ENCODE data around the gene TMEM187.

TMEM187 gene

DNA sequence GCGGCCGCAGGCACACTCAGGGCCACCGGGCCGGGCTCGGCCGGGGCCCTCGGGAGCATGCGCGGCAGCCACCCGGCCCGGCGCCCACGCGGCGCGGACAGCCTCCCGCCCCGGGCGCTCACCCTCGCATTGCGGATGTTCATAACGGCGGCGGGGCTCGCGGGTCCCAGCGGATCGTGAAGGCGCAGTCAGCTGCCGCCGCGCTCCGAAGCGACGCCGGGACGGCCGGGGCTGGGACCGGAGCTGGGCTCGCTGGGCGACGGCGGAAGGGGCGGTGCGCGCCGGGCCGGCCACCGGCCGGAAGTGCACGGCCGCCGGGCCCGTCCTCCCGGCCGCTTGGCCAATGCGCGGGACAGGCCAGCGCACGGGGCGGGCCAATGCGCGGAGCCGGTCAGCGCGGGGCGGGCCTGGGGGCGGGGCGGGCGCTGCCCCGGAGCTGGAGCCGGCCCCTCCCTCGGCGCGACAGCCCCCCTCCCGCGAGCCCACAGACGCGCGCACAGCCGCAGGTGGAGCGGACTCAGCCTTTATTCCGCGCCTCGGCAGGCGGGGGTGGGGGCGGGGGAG lies 37.7 kb upstream of the TMEM187 start, which contains the start of gene NAA10:
Gene NAA10, minus strand, starts transcription at position 276 of the 564 bp plus-strand sequence. Its CDS starts 133 bp downstream, at position 143.
- DNase-seq (ENCODE audit: low read depth in 2 of 2), result peak in 1 of 2 experiments; percentile 27

DNA sequence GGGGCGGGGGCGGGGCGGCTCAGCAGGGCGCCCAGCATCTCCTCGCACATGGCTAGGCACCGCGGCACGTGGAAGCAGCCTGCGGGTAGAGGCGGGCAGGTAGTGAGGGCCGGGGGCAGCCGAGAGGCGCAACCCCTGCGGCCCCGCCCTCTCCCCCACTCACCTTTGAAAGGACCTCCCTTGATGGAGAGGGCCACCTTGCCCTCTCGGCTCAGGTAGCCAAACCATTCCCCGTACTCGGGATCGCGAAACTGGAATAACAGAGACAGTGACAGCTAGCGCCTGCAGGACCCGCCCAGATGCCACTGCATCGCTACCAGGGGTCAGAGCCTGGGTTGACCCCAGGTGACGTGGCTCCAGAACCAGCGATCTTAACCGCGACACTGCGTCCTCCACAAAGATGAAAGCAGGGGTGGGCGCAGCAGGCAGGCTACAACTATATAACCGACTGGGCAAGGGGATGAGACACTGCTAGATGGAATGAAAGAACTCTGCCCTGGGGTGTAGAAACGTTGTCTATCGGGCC lies 37.2 kb upstream of the TMEM187 start:
- no peak for DNase-seq (ENCODE audit: low read depth in 2 of 2)

DNA sequence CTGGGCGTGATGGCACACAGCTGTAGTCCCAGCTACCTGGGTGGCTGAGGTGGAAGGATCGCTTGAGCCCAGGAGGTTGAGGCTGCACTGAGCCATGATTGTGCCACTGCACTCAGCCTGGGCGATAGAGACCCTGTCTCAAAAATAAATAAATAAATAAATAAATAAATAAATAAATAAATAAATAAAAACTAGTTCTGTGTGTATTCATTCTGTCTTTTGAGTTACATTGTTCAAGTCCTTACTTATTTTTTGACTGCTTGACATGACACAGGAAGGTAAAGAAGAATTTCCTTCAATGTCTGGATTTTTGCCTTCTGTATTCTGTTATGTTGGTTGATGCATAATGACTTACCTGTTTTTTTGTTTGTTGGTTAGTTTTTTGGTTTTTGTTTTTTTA lies 35.5 kb upstream of the TMEM187 start:
- DNase-seq (ENCODE audit: low read depth in 2 of 2), result no peak

DNA sequence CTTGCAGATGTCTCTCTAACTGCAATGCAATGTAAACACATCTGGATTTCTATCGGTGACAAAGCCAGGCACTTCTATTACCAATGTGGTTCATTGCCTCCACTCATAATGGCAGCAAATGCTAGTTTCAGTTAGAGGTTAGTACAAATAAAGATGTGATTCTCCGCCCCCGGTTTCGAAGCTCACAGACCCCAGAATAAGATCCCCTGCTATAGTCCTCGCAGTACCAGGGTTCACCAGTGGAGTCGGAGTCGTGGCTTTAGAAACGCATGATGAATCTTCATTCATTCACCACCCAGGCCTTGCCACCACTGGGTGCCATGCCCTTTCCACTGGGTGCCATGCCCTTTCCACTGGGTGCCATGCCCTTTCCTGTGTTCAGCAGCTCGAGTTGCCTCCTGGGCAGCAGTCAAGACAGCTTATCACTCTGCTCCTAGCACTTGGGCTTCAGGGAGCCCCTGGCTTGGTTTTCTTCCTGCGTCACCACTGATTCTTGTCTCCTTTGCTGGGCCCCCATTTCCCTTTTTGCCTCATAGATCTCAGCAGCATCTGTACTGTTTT lies 34.2 kb upstream of the TMEM187 start:
- no peak for DNase-seq (ENCODE audit: low read depth in 2 of 2)

DNA sequence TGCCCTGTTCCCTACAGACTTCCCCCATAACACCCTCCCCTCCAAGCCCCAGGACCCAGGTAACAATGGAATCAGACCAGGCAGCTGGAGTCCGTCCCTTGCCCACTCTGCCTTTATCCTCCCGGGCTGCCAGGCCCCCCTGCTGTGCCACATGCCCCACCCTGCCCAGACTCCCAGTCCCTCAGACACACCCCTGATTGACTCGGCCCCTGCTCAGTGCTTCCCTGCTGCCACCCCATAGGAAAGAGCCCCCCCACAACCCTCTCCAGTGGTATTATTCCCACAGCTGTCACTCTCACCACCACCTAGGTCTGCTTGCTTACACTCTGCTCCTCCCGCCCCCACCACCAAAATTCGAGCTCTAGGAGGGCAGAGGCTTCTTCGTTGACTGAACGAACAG lies 33.0 kb upstream of the TMEM187 start:
- no peak for DNase-seq (ENCODE audit: low read depth in 2 of 2)

DNA sequence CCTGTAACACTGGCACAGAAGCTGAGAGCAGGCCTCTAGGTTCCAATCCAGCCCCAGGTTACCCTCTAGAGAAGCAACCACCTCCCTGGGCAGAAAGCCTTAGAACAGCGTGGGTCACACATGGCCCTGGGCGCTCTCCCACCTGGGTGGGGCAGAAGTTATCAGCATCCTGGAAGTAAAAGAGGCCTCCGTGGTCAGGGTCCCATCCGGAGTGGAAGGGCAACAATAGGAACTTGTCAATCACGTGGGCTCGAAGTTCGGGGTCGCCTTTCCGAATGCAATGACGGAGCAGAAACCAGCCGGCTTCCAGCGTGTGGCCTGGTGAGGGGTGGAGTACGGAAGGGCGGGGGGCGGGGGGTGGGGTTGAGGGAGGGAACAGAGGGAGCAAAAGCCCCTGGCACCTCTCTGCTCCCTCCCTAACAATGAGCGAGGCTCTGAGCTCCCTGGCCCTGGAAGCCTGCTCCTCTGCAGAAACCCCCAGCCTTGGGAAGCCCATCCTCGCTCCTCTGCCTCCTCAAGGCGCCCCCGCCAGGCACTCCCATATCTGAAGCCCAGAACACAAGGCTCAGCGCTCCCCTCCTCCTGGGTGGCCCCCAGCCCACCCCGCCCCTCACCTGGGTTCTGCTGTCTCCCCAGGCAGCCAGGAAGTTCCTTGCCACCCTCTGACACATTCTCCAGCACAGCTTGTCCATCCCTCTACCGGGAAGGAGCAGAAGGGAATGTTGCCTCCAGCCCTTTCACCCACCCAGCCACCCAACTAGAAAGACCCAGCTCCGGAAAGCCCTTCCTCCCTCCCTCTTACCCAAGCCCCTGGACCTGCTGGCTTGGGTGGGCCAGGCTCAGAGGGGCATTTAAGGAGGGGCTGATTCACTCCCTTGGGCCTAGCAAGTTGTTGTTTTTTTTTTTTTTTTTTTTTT lies 31.0 kb upstream of the TMEM187 start:
- DNase-seq (ENCODE audit: low read depth in 2 of 2), result no peak

DNA sequence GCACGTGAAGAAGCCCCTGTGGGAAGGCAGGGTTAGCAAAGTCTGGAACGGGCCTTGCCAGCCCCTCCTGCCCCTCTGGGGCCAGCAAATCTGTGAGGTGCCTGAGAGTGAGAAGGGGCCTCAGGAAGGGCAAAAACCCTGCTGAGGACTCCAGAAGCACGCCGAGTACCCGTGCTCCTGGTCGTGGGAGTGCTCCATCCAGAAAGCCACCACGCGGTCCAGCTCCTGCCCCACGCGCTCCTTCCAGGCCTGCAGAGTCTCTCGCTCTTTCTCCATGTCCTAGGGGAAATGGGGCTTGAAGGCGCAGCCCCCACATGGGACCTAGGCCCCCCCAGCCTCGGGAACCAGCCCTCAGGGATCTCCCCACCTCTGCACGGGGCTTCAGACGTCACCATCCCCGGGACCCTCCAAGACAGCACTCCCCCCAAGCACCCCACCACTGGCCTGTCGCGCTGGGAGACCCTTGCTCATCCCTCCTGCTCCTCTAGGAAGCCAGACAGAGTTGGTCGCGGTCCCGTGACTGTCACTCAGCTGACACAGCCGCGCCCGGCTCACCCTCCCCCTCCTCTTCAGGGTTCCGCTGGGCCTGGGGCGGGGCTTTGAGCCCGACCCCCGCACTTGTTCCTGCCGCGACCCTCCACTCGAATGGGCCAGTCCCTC lies 28.3 kb upstream of the TMEM187 start, which contains the start of gene RENBP:
Gene RENBP, minus strand, starts transcription at position 504 of the 660 bp plus-strand sequence. Its CDS starts 33 bp downstream, at position 471.
- no peak for DNase-seq (ENCODE audit: low read depth in 2 of 2)

DNA sequence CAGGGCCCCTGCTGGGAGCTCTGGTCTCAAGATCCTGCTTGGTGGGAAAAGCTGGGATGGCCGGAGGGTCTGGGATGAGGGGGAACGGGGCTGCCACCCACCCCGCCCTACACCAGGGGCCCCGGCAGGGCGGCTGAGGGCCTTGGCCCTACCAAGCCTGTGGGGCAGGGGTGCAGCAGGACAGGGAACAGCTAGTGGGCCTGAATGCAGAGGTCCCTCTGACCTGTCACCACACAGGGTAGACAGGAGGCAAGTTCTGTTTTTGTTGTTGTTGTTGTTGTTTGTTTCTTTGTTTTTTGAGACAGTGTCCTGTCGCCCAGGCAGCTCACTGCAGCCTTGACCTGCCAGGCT lies 27.8 kb upstream of the TMEM187 start:
- DNase-seq (ENCODE audit: low read depth in 2 of 2), result no peak

DNA sequence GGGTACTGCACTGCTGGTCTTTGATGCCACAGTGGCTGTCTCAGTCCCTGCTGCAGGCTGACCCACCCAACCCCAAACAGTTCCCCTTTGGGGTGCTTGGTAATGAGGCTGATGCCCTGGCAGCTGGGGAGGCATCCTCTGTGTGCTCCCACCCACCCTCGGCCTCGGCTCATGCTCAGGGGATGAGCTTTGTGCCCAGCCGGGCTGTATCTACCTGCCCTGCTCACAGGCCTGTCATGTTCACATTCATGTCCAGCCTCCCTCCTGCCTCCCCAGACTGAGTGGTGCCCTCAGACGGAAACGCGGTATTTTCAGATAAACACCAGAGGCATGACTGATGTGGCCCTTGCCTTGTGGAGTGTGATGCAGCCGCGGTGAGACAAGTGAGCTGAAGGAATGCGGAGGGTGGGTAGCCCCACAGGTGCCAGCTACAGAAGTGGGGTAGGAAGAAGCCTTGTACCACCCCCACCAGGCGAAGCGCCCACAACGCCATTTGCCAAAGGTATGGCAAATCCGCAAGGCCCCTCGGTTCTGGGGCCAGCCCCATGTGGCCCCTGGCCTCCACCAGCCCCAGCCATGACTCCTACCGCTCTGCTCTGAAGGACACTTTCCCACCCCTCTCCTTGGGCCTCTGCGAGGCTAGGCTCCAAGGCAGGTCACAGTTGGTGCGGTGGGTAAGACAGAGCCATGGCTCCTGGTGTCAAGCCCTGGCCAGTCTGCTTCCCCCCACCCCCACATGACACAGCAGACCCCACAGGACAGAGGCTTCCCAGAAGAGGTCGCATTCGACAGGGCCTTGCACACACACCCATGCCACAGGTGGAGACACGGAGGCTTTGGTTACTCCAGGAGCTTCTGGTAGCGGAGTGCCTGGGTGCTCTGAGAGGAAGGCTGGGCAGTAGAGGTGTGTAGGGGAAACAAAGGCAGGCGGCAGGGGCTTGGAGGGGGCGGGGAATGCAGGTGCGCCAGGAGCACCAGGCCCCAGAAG lies 26.3 kb upstream of the TMEM187 start:
- DNase-seq (ENCODE audit: low read depth in 2 of 2), result no peak

DNA sequence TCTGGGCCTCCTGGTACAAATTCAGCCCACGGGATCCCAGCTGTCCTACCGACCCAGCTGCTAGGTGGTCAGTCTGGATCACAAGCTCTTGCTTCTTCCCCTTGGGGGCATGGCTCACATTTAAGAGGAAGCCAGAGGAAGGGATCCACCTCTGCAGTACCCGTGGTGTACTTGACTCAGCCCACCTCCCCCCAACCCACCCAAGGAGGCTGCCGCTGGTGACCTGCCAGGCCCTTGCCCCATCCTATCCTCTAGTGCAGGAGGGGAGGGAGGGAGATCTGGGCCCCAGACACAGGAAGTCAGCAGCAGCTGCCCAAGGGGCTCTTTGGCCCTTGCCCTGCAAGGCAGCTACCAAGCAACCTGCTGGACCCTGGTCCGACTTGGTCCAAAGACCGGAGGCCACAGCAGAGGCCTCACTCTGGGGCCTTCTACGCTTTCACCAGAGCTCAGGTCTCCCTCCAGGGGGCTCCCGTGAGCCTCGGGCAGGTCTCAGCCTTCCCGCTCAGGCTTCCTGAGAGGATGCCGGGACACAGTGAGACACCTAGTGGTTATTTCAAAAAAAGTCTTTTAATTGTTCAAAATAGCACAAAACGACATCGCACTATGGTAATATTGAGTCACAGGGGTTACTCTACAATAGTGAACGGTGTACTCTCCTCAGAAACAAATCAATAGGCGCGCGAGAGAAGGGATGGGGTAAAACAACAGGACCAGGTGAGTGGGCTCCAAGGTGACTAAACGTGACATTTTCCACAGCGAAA lies 25.4 kb upstream of the TMEM187 start:
- peak in 1 of 2 experiments; percentile 33 for DNase-seq (ENCODE audit: low read depth in 2 of 2)

DNA sequence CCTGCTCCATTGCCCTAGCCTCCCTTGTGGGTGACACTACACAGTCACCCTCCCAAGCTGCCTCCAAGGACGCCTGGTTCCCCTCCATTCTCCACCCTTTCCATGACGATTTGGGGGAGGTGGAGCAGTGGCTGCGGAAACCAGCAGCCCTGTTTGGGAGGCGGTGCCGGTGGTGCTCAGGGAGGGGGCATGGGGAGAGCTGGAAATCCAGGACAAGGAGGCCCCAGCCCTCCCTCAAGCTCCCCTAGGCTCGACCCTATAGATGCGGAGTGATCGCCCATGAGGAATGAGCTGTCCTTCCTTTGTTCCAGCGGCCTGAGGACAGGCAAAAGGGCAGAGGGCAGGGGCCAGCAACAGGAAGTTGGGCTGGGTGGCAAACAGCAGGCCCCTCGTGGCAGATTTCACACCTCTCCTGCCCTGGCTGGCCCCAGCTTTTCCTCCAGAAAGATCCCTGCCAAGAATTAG lies 24.5 kb upstream of the TMEM187 start:
- no peak for DNase-seq (ENCODE audit: low read depth in 2 of 2)

DNA sequence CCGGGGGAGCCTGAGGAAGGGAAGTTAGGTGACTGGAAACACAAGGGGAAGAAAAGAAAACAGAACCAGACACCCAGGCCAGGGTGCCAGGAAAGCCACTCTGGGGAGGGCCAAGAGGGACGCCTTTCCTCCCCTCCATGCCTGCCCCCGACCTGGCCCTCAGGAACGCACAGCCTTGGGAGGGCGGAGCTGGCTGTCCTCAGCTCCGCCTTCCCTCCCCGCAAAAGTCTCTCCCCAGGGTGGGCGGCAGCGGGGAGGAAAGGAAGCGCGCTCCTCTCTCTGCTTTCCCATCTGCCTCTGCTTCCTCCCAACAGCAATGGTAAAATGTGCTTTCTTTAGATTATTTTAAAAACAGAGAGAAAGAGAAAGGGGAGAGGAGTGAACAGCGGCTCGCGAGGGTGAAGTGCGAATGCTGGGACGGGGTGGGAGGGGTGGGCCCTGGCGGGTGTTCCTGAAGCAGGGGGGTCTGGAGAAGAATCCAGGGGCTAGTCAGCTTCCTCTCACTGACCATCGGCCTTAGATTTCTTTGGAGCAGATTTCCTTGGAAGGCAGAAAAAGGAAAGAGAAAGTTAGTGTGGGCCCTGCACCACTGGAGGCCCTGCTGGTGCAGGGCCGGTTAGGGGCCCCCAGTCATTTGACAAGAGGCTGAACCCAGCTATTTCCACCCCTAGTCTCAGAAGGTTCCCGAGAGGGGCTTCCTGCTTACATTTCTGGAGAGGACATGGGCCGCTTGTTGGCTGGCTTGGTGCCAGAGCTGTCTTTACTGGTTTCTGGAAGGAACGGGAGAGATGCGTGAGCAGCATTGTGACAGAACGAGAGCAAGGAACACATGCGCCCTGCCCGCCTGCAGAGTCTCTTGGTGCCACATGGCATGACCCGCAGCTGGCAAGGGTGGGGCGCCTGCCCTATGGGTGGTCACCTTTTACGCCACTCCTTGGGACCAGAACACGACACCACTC lies 23.4 kb upstream of the TMEM187 start:
- DNase-seq (ENCODE audit: low read depth in 2 of 2), result no peak

DNA sequence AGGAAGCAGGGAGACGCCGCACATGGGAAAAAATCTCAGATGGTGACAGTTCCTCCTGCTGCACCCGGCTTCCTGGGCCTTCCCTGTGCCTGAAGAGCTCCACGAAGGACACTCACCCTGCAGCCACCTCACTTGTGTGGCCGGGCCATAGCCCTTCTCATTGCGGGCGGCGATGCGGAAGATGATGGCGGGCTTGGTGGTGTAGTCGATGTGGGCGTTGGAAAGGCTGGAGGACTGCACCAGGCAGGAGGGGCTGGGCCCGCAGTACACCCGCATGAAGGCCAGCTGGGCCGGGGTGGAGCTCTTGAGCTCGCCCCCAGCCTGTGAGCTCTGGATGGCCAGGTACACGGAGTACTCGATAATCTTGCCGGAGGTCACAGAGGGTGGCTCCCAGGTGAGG lies 22.4 kb upstream of the TMEM187 start:
- no peak for DNase-seq (ENCODE audit: low read depth in 2 of 2)

DNA sequence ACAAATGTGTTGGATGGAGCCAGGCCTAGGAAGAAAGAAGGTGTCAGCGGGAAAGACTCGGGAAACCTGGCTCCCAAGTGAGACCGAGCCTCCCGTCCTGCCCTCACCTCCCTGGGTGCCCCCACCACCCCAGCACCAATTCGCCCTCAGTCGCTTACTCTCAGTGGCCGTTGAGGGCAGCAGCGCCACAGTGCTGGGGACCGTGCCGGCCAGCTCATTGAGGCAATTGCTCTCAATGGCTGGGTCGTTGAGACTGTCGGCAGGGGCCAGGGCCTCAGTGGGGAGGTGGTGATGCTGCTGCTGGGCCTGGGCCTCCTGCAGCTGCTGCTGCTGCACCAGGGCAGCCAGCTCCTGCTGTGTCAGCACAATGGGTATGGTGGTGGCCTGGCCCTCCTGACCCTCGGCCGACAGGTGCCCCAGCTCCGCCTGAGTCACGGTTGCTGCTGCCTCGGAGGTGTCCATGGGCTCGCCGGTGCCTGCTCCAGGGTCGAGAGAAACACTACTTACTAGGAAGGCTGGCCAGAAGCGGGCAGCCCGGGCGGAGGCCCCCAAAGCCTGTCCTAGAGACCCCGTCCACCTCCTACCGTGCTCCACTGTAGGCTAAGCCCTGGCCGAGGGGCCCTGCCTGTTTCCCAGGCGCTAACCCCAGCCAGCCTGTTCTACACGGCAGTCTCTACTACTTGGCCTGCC lies 20.7 kb upstream of the TMEM187 start:
- no peak for DNase-seq (ENCODE audit: low read depth in 2 of 2)

DNA sequence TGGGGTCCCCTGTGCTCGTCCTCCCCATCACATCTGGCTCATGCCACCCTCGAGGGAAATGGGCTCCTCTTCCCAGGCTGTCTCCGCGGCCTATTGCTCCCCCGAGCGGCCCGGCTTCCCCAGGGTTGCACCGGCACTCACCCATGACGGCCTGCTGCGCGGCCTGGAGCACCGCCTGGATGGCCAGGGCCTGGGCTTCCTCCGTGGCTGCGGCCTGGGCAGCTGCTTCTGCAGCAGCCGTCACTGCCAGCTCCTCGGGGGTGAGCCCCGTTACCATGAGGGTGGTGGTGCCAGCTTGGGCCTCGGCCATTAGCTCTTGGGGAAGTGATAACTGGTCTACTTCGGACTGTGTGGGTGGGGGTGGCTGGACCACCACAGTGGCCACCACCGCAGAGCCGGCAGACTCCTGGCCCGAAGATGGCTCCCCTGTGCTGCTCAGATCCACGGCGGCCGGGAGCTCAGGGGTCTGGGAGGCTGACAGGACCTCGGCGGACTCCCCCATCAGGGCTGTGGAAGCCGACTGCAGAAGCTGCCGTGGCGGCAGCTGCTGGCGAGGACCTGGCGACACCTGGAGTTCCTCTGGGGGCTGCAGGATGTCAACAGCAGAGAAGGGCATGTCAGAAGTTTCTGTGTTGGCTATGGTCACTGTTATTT lies 20.1 kb upstream of the TMEM187 start:
- DNase-seq (ENCODE audit: low read depth in 2 of 2), result no peak

DNA sequence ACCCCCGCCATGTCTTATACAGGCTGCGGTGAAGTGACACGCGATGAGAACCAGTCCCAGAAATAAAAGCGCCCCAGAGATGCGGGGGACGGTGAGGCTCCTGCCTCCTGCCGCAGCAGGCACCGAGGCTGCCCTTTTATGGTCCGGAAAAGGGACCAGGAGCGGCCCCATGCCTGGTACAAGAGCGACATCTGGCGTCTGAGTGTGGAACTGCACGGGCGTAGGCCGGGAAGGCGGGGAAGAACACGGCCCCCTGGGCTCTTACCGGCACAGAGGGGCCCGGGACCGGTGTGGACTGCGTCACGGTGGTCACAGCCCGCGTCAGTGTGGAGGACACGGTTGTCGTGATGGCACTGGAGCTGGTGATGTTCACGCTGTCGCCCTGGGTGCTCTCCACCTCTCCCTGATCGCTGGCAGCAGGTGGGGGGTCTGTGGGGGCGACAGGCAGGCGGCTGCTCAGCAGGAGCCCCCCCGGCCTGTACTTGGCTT lies 19.2 kb upstream of the TMEM187 start:
- DNase-seq (ENCODE audit: low read depth in 2 of 2), result no peak

DNA sequence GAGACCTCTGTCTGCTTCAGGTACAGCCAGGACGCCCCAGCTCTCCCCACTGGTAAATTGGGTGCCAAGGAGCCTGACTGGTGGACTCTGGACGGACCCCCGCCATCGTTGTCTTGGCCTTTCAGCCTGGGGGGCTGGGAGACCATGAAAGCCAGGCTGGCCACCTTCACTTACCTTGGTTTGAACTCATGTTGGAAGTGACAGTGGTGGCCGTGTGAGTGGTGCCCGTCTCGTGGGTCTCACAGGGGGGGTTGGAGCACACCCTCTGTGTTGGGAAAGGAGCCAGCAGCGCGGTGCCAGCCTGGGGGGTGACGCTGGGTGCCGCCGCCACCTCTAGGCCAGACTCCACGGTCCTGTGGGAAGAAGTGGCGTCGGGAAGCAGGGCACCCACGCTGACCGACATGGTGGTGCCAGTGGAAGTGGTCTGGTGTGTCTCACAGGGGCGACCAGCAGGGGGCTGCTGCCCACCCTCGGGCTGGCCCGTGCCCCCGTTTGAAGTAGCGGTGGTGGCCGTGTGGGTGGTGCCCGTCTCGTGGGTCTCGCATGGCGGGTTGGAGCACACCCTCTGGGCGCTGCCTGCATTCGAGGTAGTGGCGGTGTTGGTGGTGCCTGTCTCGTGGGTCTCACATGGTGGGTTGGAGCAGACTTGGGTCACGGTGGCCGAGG lies 18.5 kb upstream of the TMEM187 start:
- no peak for DNase-seq (ENCODE audit: low read depth in 2 of 2)
